A549 (cell line): ENCODE results near the gene SDSL.

Source experiments
- CBX2 ChIP-seq: fragments of 200-600 bp; sonication (generic); IDR thresholded peaks from 2 replicates; pipeline ENCODE4 v1.6.1; 2016; ENCODE audit warnings: low read depth, mild to moderate bottlenecking, borderline replicate concordance
- EP300 ChIP-seq, 2 experiments: fragments of >200 bp; sonication (Bioruptor Twin); formaldehyde crosslinking; IDR thresholded peaks; 2 replicates in 1 of 2; 3 replicates in 1 of 2; pipeline ENCODE4 v1.6.1; 2016 to 2017
- ESRRA ChIP-seq: fragments of 150-350 bp; IDR thresholded peaks from 2 replicates; pipeline ENCODE4 v1.6.1; 2014; ENCODE audit warnings: mild to moderate bottlenecking, low read length, borderline replicate concordance
- FOSL2 ChIP-seq, 2 experiments: fragments of 450-650 bp in 1 of 2; fragments of >200 bp in 1 of 2; sonication (Bioruptor Twin) in 1 of 2; formaldehyde crosslinking; IDR thresholded peaks; 2 replicates each; pipeline versions ENCODE4 v1.5.0 to v1.6.1; 2016 to 2020; ENCODE audit warnings: mild to moderate bottlenecking in 1 of 2, moderate library complexity in 1 of 2
- HDAC2 ChIP-seq: fragments of 200-600 bp; sonication (generic); IDR thresholded peaks from 2 replicates; pipeline ENCODE4 v1.6.1; 2016
- JUNB ChIP-seq: fragments of >200 bp; sonication (Bioruptor Twin); formaldehyde crosslinking; IDR thresholded peaks from 2 replicates; pipeline ENCODE4 v1.6.1; 2016
- MAFK ChIP-seq: fragments of 450-650 bp; IDR thresholded peaks from 2 replicates; pipeline ENCODE4 v1.6.1; 2014; ENCODE audit not compliant: partially characterized antibody
- MAX ChIP-seq: IDR thresholded peaks from 2 replicates; pipeline ENCODE4 v1.6.1; 2012
- NR3C1 ChIP-seq: fragments of >200 bp; sonication (Bioruptor Twin); formaldehyde crosslinking; IDR thresholded peaks from 3 replicates; pipeline ENCODE4 v1.6.1; 2017
- POLR2A ChIP-seq: IDR thresholded peaks from 2 replicates; pipeline ENCODE4 v1.6.1; 2012; ENCODE audit warnings: mild to moderate bottlenecking, low read length
- POLR2AphosphoS2 ChIP-seq: conservative IDR thresholded peaks from 2 replicates; pipeline ENCODE4 v1.6.1; 2012; ENCODE audit warnings: low read length, improper control_type of control experiment, inconsistent platforms
- RAD21 ChIP-seq, 2 experiments: fragments of >200 bp in 1 of 2; sonication (Bioruptor Twin) in 1 of 2; formaldehyde crosslinking in 1 of 2; IDR thresholded peaks in 1 of 2; conservative IDR thresholded peaks in 1 of 2; 2 replicates in 1 of 2; 3 replicates in 1 of 2; pipeline ENCODE4 v1.6.1; 2012 to 2018; ENCODE audit warnings: inconsistent platforms in 1 of 2
- TF ChIP-seq, protein P1 (sequence below): fragments of >200 bp; sonication (Bioruptor Twin); formaldehyde crosslinking; IDR thresholded peaks from 3 replicates; pipeline ENCODE4 v1.5.1; 2016
- TF ChIP-seq, protein P2 (sequence below): IDR thresholded peaks from 2 replicates; pipeline ENCODE4 v1.6.1; 2012

GRCh38 chr12:113402586-113403260 is 19.5 kb upstream of the SDSL start:
- TF ChIP-seq JUNB (no peak), FOSL2 (IDR thresholded peaks at IDR 0.05) (no peak), FOSL2 (CRISPR knock-in tag; IDR thresholded peaks at IDR 0.05) (no peak), MAFK (no peak), HDAC2 (no peak), RAD21 (conservative IDR thresholded peaks at IDR 0.05 in 1 of 2, IDR thresholded peaks at IDR 0.05 in 1 of 2) (no peak), POLR2A (no peak), ESRRA (no peak), MAX (no peak), POLR2AphosphoS2 (no peak), NR3C1 (no peak), CBX2 (no peak), EP300 (IDR thresholded peaks at IDR 0.05) (no peak)
- TF ChIP-seq, protein P1, sequence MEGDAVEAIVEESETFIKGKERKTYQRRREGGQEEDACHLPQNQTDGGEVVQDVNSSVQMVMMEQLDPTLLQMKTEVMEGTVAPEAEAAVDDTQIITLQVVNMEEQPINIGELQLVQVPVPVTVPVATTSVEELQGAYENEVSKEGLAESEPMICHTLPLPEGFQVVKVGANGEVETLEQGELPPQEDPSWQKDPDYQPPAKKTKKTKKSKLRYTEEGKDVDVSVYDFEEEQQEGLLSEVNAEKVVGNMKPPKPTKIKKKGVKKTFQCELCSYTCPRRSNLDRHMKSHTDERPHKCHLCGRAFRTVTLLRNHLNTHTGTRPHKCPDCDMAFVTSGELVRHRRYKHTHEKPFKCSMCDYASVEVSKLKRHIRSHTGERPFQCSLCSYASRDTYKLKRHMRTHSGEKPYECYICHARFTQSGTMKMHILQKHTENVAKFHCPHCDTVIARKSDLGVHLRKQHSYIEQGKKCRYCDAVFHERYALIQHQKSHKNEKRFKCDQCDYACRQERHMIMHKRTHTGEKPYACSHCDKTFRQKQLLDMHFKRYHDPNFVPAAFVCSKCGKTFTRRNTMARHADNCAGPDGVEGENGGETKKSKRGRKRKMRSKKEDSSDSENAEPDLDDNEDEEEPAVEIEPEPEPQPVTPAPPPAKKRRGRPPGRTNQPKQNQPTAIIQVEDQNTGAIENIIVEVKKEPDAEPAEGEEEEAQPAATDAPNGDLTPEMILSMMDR, result no peak
- TF ChIP-seq, protein P2, sequence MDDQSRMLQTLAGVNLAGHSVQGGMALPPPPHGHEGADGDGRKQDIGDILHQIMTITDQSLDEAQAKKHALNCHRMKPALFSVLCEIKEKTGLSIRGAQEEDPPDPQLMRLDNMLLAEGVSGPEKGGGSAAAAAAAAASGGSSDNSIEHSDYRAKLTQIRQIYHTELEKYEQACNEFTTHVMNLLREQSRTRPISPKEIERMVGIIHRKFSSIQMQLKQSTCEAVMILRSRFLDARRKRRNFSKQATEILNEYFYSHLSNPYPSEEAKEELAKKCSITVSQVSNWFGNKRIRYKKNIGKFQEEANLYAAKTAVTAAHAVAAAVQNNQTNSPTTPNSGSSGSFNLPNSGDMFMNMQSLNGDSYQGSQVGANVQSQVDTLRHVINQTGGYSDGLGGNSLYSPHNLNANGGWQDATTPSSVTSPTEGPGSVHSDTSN, result no peak
